Endothelial cell of umbilical vein (primary cell): ENCODE data around the gene MRPL24. TPM values are rescaled to one million over a fixed set of nuclear protein-coding genes. Genes with fewer than 3 reads are reported as not detected.

Source experiments
- BruUV-seq: library from RNA; stranded (reverse); fragments of 400-500 nt; replicated peaks from 2 replicates; lab custom pipeline; 2021; lab: Mats Ljungman, UMichigan
- CTCF ChIA-PET: fragments of 300-600, 350-600 bp; sonication (Branson Sonifier 250); formaldehyde crosslinking; loops from one replicate; lab custom pipeline; 2021; ENCODE audit warnings: antibody characterized with exemption, inconsistent platforms; lab: Charles Lee
- POLR2A ChIA-PET: fragments of 300-600, 350-600 bp; sonication (Branson Sonifier 250); formaldehyde crosslinking; loops from one replicate; lab custom pipeline; 2021; ENCODE audit warnings: antibody characterized with exemption, inconsistent platforms; lab: Charles Lee
- DNase-seq: peaks from one replicate; pipeline ENCODE4 v3.0.0-alpha.2; 2011; ENCODE audit warnings: low read depth, low spot score
- FAIRE-seq: peaks from 2 replicates; lab custom pipeline; 2011; peaks lifted over from hg19 to GRCh38; lab: Jason Lieb, UNC
- H2AFZ ChIP-seq: 2 replicates; pipeline ENCODE4 v1.6.0; 2012; ENCODE audit warnings: low read depth, low read length, control low read depth, inconsistent platforms
- H3K27ac ChIP-seq: 2 replicates; pipeline ENCODE4 v1.5.1; 2011; ENCODE audit warnings: low read depth, mild to moderate bottlenecking, control low read depth, low read length, moderate library complexity; ENCODE audit not compliant: insufficient read depth
- H3K27me3 ChIP-seq, 2 experiments: 2 replicates each; pipeline versions ENCODE4 v1.6.0 to v1.6.1; 2011; ENCODE audit warnings: low read length in 2 of 2, mixed read lengths in 1 of 2; ENCODE audit not compliant: control insufficient read depth in 2 of 2, insufficient read depth in 2 of 2
- H3K36me3 ChIP-seq, 2 experiments: 2 replicates in 1 of 2; 3 replicates in 1 of 2; pipeline ENCODE4 v1.5.1; 2011; ENCODE audit warnings: low read length in 2 of 2, mild to moderate bottlenecking in 1 of 2, moderate library complexity in 1 of 2; ENCODE audit not compliant: control insufficient read depth in 2 of 2, insufficient read depth in 2 of 2; ENCODE audit errors: extremely low read depth in 1 of 2
- H3K4me1 ChIP-seq: 3 replicates; pipeline ENCODE4 v1.5.1; 2011; ENCODE audit warnings: mild to moderate bottlenecking, low read length; ENCODE audit not compliant: control insufficient read depth, insufficient read depth; ENCODE audit errors: extremely low read depth
- H3K4me2 ChIP-seq: 2 replicates; pipeline ENCODE4 v1.6.1; 2011; ENCODE audit warnings: low read length, control low read depth, mixed read lengths; ENCODE audit not compliant: insufficient read depth
- H3K4me3 ChIP-seq, 3 experiments: fragments of 200-600 bp in 1 of 3; sonication (generic), shearing (Covaris generic) in 1 of 3; replicated peaks in 1 of 3; 2 replicates each; pipeline ENCODE4 v1.5.1; 2011 to 2016; ENCODE audit warnings: control low read depth in 3 of 3, low read length in 3 of 3, mild to moderate bottlenecking in 2 of 3, inconsistent platforms in 1 of 3, low read depth in 1 of 3, moderate library complexity in 1 of 3; ENCODE audit not compliant: insufficient read depth in 1 of 3
- H3K79me2 ChIP-seq: 2 replicates; pipeline ENCODE4 v1.6.0; 2012; ENCODE audit warnings: low read length, inconsistent platforms; ENCODE audit not compliant: control insufficient read depth, insufficient read depth
- H3K9ac ChIP-seq: replicated peaks from 2 replicates; pipeline ENCODE3; 2011; ENCODE audit warnings: low read length, control low read depth; ENCODE audit not compliant: insufficient read depth; ENCODE audit errors: extremely low read depth
- H3K9me1 ChIP-seq: replicated peaks from 3 replicates; pipeline ENCODE4 v1.6.0; 2011; ENCODE audit warnings: mild to moderate bottlenecking, low read length; ENCODE audit not compliant: control insufficient read depth, insufficient read depth; ENCODE audit errors: extremely low read depth
- H3K9me3 ChIP-seq: replicated peaks from 2 replicates; pipeline ENCODE4 v1.5.1; 2012; ENCODE audit warnings: low read length, inconsistent platforms; ENCODE audit not compliant: control insufficient read depth, insufficient read depth
- H4K20me1 ChIP-seq: replicated peaks from 2 replicates; pipeline ENCODE3; 2011; ENCODE audit warnings: mild to moderate bottlenecking, low read length; ENCODE audit not compliant: control insufficient read depth, insufficient read depth; ENCODE audit errors: extremely low read depth
- EZH2 ChIP-seq: IDR thresholded peaks from 2 replicates; pipeline ENCODE4 v1.6.1; 2012; ENCODE audit warnings: borderline replicate concordance, low read depth, mild to moderate bottlenecking, moderate library complexity, low read length, inconsistent platforms; ENCODE audit not compliant: severe bottlenecking
- FOS ChIP-seq: IDR thresholded peaks from 2 replicates; pipeline ENCODE4 v1.6.1; 2011; ENCODE audit warnings: mild to moderate bottlenecking, low read length, moderate library complexity, borderline replicate concordance; ENCODE audit not compliant: insufficient read depth
- GATA2 ChIP-seq: IDR thresholded peaks from 2 replicates; pipeline ENCODE4 v1.7.0; 2011; ENCODE audit warnings: low read depth, mild to moderate bottlenecking, moderate library complexity, mixed read lengths, low read length; ENCODE audit not compliant: insufficient read length, insufficient read depth
- JUN ChIP-seq: IDR thresholded peaks from 2 replicates; pipeline ENCODE4 v1.6.1; 2011; ENCODE audit warnings: borderline replicate concordance, low read depth; ENCODE audit not compliant: insufficient read length, insufficient read depth
- MYC ChIP-seq: IDR thresholded peaks from one replicate; pipeline ENCODE4 v1.6.1; 2011; ENCODE audit warnings: mild to moderate bottlenecking, low read depth, low read length
- POLR2A ChIP-seq: IDR thresholded peaks from 2 replicates; pipeline ENCODE4 v1.6.1; 2012; ENCODE audit warnings: low read depth, mild to moderate bottlenecking, control low read depth, low read length
- POLR2AphosphoS5 ChIP-seq: IDR thresholded peaks from 2 replicates; pipeline ENCODE4 v1.6.1; 2012; ENCODE audit warnings: low read depth, mild to moderate bottlenecking, control low read depth, low read length, moderate library complexity; ENCODE audit not compliant: insufficient read depth
- dilution Hi-C: fragments of 300-500 bp; cut with MboI; formaldehyde crosslinking; loops from one replicate; pipeline ENCODE4 v1.15.0; 2019; ENCODE audit warnings: low sequenced_read_pairs; ENCODE audit not compliant: extremely low pct_ligation_motif_present
- intact Hi-C: fragments of 100-400 bp; cut with micrococcal nuclease; formaldehyde crosslinking; loops from one replicate; pipeline ENCODE4 v1.10.0; 2022
- polyA plus RNA-seq, 4 experiments: library from polyadenylated mRNA; depleted of rRNA in 3 of 4; stranded (reverse) in 3 of 4; unstranded in 1 of 4; fragments of >200 nt; gene quantifications; 2 replicates each; pipeline versions ENCODE4 v1.2.1 to v1.2.3, GENCODE V29; 2011 to 2012; ENCODE audit warnings: missing spikeins in 1 of 4
- total RNA-seq: library from RNA; stranded (reverse); gene quantifications from 2 replicates; pipeline ENCODE4 v1.2.3, GENCODE V29; 2021
- TF ChIP-seq, protein P1 (sequence below), 2 donors: IDR thresholded peaks; 1 replicate in 1 of 2; 2 replicates in 1 of 2; pipeline ENCODE4 v1.5.1; 2011; ENCODE audit warnings: low read length in 2 of 2, mild to moderate bottlenecking in 2 of 2, moderate library complexity in 2 of 2, control low read depth in 1 of 2, inconsistent platforms in 1 of 2, low read depth in 1 of 2; ENCODE audit not compliant: insufficient read depth in 1 of 2; ENCODE audit errors: extremely low read depth in 1 of 2
- TF ChIP-seq, protein P2 (sequence below): IDR thresholded peaks from 2 replicates; pipeline ENCODE4 v1.6.1; 2011; ENCODE audit not compliant: insufficient read depth, insufficient read length

The MRPL24 gene
- total and polyA plus RNA-seq, 2 donors (not counting 3 experiments of a cell fraction or from before 2014, with no cell fraction given), result 47.9 to 77.7 TPM

DNA sequence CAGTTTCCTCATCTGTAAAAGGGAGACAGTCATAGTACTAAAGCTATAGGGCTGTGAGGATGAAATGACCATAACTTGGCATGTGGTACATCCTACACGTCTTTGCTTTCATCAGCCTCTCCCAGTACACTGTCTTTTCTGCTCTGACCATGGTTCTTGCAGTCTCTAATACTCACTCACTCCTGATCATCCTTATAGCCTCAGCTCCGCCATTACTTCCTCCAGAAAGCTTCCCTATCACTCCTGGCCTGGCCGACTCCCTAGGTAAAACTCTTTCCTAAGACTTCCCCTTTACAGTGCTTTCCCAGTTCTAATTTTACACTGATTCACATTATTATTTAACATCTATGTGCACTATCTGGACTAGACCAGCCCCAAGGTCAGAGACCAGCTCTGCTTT is 5.0 kb upstream of the MRPL24 start:
- H2AFZ ChIP-seq, result no peak overlapping the region
- no peaks in the 10 kb centered on the region for H3K9me1 ChIP-seq
- peaks cover 11 to 14% of the 10 kb centered on the region in 2 experiments for H3K36me3 ChIP-seq
- ChIA-PET CTCF (interaction anchor here (0.7 to 1.0 kb wide), 2 partner anchors 12 to 19 kb away, joined by 3 read pairs; no protein-coding TSS in a partner anchor), POLR2A (no interaction called here)
- H4K20me1 ChIP-seq, result no peaks in the 10 kb centered on the region
- TF ChIP-seq, protein P1, sequence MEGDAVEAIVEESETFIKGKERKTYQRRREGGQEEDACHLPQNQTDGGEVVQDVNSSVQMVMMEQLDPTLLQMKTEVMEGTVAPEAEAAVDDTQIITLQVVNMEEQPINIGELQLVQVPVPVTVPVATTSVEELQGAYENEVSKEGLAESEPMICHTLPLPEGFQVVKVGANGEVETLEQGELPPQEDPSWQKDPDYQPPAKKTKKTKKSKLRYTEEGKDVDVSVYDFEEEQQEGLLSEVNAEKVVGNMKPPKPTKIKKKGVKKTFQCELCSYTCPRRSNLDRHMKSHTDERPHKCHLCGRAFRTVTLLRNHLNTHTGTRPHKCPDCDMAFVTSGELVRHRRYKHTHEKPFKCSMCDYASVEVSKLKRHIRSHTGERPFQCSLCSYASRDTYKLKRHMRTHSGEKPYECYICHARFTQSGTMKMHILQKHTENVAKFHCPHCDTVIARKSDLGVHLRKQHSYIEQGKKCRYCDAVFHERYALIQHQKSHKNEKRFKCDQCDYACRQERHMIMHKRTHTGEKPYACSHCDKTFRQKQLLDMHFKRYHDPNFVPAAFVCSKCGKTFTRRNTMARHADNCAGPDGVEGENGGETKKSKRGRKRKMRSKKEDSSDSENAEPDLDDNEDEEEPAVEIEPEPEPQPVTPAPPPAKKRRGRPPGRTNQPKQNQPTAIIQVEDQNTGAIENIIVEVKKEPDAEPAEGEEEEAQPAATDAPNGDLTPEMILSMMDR (IDR thresholded peaks at IDR 0.05; ENCODE audit: extremely low read depth in 1 of 2, insufficient read depth in 1 of 2, low read depth in 1 of 2, low read length in 2 of 2), result no peak
- BruUV-seq, result no TSS peak
- H3K4me2 ChIP-seq, result peak overlapping the region; percentile 49
- H3K27me3 ChIP-seq, result no peaks in the 10 kb centered on the region
- intact Hi-C loops (loop anchor here (1.0 to 5.0 kb wide), 2 partner anchors 18 to 244 kb away; partner anchors contain the start of genes ISG20L2, MEF2D and METTL25B), dilution Hi-C loops (no loop called here)
- DNase-seq (no peak), FAIRE-seq (no peak)
- no peaks in the 10 kb centered on the region for H3K9me3 ChIP-seq
- no peak overlapping the region for H3K4me3 ChIP-seq
- peak overlapping the region; percentile 99 for H3K27ac ChIP-seq
- no peak overlapping the region for H3K9ac ChIP-seq
- H3K4me1 ChIP-seq, result peaks cover 46% of the 10 kb centered on the region
- H3K79me2 ChIP-seq, result peaks cover 65% of the 10 kb centered on the region

DNA sequence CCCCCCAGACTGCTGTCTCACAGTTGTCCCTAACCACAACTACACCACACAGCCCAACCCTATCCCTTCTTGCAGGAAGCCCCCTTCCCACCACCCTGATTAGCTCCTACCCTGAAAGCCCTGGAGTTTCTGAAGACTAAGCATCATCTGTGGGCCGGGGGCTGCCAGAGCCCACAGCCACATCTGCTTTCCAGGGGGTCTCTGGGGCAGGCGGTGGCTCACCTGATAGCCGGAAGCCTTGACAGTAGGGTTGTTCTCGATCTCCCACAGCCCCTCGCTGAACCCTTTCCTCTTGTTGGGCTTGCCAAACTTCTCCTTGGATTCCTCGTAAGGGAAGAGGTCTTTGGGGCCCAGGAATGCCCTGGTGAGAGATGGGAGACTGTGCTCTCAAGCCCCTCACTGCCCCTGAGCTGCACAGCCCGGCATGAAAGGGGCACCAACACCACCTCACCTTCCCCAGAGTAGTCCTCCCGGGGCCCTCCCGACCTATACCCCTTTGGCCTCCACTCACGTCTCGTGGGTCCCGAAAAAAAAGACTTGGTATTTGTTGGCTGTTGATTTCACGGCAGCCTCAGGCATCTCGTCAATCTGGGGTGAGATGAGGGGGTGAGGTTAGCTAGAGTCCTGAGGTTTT is 4.0 kb upstream of the MRPL24 start:
- Histone ChIP-seq H4K20me1 (no peaks in the 10 kb centered on the region), H2AFZ (no peak overlapping the region), H3K4me3 (no peak overlapping the region), H3K9ac (no peak overlapping the region), H3K4me2 (no peak overlapping the region), H3K9me1 (no peaks in the 10 kb centered on the region), H3K4me1 (peaks cover 48% of the 10 kb centered on the region), H3K27me3 (no peaks in the 10 kb centered on the region), H3K27ac (no peak overlapping the region), H3K36me3 (peaks cover 11 to 14% of the 10 kb centered on the region in 2 experiments), H3K79me2 (peaks cover 64% of the 10 kb centered on the region), H3K9me3 (no peaks in the 10 kb centered on the region)
- ChIA-PET CTCF (interaction anchor here (1.0 kb wide), 1 partner anchor 18 kb away, joined by 3 read pairs; no protein-coding TSS in a partner anchor), POLR2A (no interaction called here)
- dilution Hi-C loops (no loop called here), intact Hi-C loops (loop anchor here (5.0 kb wide), 2 partner anchors 147 to 243 kb away; partner anchors contain the start of genes MEF2D and PEAR1)
- TF ChIP-seq POLR2A, result no peak
- TF ChIP-seq EZH2, result no peak
- TF ChIP-seq FOS, result no peak
- TF ChIP-seq, protein P1 (IDR thresholded peaks at IDR 0.05; ENCODE audit: extremely low read depth in 1 of 2, insufficient read depth in 1 of 2, low read depth in 1 of 2, low read length in 2 of 2), result no peak
- TF ChIP-seq, protein P2, sequence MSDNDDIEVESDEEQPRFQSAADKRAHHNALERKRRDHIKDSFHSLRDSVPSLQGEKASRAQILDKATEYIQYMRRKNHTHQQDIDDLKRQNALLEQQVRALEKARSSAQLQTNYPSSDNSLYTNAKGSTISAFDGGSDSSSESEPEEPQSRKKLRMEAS, result no peak
- no peak for TF ChIP-seq GATA2
- no peak for TF ChIP-seq MYC
- TF ChIP-seq JUN, result no peak
- no peak for TF ChIP-seq POLR2AphosphoS5
- no peak for FAIRE-seq
- DNase-seq, result no peak
- no TSS peak for BruUV-seq
